ENCODE results near the gene CHD3.
"Not testable (repeated sequence)": the region's sequence is repeated elsewhere in the genome, so short reads cannot be mapped to it uniquely, and the experiment has no call there.

The CHD3 gene

DNA sequence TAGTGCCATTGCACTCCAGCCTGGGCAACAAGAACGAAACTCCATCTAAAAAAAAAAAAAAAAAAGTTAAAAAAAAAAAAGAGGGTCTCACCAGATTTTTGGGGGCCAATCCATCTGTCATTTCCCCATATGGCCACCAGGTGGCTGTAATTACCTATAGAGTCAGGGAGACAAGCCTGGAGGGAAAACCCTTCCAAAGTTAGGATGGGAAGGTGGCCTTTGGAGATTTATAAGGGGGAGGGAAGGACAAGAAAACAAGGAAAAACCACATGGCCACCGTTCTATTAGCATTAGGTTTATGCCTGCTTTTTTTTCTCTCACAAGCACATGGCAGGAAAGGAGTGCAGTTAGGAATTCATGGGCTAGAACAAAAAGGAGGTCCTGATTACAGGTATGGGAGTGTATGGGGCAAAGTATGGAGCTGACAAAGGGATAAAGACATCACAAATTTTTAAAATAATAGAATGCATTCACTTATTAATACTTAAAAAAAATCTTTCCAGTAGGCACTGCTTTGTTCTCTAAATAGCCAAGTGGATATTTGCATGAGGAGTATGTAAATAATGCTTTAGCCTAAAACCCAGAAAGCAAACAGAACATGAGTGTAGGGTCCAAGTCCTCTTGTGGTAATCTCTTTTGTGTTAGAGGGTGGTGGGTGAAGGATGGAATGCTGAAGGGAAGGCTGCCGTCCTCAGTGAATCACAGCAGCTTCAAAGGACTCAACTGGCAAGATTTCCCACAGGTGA, 25.7 kb upstream of the CHD3 start:
- DNase-seq (ENCODE audit: low read depth, low spot score): no peak
- H3K27ac ChIP-seq: peak overlapping the region; percentile 5

DNA sequence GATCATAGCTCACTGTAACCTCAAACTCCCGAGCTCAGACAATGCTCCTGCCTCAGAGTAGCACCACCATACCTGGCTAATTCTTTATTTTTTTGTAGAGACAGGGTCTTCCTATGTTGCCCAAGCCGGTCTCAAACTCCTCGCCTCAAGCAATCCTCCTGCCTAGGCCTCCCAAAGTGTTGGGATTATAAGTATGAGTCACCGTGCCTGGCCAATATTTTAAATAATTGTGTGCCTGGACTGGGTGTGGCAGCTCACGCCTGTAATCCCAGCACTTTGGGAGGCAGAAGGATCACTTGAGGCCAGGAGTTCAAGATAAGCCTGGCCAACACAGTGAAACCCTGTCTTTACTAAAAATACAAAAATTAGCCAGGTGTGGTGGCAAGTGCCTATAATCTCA, 24.2 kb upstream of the CHD3 start:
- DNase-seq (ENCODE audit: low read depth, low spot score); H3K27ac ChIP-seq: not testable (repeated sequence)

DNA sequence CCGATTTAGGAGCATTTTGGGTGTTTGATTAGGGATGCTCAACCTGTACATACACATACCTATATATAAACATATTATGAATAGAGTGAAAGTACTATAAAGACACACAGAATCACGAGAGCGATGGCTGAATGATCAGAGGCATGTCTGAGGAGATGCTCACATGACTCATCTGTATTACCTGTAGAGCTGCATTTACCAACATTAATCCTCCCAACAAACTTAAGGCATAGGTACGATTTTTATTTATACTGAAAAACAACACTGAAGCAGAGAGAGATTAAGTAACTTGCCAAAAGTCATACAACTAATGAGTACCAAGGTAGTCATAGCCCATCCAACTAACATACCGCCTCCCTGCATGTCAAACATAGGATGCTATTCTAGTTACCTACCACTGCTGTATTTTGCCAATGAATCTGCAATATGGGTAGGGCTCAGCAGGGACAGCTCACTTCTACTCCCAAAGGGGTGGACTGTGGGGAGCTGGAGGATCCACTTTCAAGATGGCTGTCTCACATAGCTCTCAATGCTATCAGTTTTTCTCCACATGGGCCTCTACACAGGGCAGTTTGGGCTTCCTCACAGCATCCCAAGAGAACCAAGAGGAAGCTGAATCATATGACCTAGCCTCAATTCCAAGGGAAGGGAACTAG, 23.5 kb upstream of the CHD3 start:
- no peak for DNase-seq (ENCODE audit: low read depth, low spot score)
- H3K27ac ChIP-seq: no peak overlapping the region

GRCh38 chr17:7867881-7868329, 20.7 kb upstream of the CHD3 start:
- peak overlapping the region; percentile 46 for H3K27ac ChIP-seq
- no peak for DNase-seq (ENCODE audit: low read depth, low spot score)

- H3K27ac ChIP-seq: no peak overlapping the region
- no peak for DNase-seq (ENCODE audit: low read depth, low spot score)
These were observed 15.5 kb upstream of the CHD3 start for GRCh38 chr17:7873051-7873450.

DNA sequence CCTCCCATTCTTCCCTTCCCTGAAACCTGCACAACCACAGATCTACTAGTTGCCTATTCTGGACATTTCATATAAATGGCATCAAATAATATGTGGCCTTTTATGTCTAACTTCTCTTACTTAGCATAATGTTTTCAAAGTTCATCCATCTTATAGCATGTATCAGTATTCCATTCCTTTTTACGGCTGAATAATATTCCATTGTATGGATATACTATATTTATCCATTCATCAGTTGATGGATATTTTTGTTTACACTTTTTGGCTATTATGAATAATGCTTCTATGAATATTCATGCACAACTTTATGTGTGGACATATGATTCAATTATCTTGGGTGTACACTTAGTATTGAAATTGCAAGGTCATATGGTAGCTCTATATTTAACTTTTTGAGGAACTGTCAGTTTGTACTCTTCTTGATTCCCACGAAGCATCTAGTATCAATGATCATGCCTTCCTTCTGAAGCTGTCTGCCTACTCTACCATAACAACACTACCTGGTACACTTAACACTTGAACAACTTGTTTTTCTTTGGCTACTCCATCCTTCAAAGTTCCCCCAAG, 12.7 kb upstream of the CHD3 start:
- H3K27ac ChIP-seq: no peak overlapping the region
- DNase-seq (ENCODE audit: low read depth, low spot score): no peak

DNA sequence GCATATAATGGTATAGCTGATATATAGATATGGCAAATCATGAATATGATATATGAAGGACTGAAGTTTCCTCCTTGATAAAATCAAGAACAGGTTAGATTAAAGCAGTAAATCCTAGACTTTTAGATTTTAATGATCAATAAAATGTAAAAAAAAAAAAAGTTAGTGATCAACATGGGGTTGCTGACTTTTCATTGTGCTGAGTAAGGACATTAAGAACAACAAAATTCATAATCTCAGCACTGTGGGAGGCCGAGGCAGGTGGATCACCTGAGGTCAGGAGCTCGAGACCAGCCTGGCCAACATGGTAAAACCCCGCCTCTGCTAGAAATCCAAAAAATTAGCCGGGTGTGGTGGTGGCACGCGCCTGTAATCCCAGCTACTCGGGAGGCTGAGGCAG, 10.4 kb upstream of the CHD3 start:
- DNase-seq (ENCODE audit: low read depth, low spot score): no peak
- H3K27ac ChIP-seq: no peak overlapping the region

DNA sequence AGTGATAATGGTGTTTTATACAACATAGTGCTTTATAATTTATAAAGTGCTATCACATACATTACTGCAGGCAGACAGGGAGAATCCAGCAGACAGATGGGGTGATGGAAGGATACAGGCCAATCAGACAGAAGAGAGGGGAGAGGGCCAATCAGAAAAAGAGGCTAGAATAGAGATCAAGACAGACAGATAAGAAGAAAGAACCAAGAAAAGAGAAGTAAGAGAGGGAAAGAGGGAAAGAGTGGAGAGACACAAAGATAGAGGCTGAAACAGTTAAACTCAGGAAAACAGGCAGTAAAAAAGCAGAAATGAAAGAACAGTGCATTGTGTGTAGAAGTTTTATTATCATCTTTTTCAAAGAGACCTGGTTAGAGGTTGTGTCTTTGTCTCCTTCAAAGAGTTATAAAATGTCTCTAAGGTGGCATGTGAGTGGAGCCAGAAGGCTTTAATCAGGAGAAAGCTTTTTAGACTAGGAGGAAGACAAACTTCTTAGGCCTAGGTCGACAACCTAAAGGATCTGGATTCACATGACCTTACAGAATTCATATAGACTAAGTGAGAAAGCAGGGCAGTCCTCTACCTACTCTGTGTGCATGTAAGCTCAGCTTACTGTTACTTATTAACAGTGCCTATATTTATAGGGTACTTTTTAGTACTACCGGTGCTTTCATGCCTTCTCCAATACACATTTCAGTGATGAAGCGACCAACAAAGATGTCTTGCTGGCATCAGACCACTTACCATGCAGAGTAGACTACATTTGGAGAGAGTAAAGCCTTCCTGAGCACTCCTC, 8.3 kb upstream of the CHD3 start:
- no peak overlapping the region for H3K27ac ChIP-seq
- no peak for DNase-seq (ENCODE audit: low read depth, low spot score)

- DNase-seq (ENCODE audit: low read depth, low spot score): no peak
- H3K27ac ChIP-seq: no peak overlapping the region
These were observed 7.1 kb upstream of the CHD3 start for GRCh38 chr17:7881276-7882054.

DNA sequence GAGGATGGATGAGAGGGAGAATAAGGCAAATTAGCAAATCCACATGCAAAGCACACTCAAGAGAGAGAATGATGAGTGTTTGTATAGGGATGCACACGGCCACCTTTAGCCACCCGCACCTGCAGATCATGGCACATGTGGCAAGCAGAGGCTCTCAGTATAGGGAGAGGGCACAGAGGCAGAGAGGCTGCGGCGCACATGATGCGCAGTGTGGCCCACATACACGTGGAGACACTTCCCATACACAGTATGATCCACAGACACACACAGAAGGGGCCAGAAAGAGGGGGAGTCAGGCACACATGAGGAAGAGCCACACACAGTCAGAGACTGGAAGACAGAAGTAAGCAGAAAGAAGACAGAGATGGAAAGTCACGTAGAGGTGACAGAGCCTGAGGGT, 6.5 kb upstream of the CHD3 start:
- H3K27ac ChIP-seq: no peak overlapping the region
- no peak for DNase-seq (ENCODE audit: low read depth, low spot score)

GRCh38 chr17:7882629-7883028, 6.0 kb upstream of the CHD3 start:
- no peak overlapping the region for H3K27ac ChIP-seq
- no peak for DNase-seq (ENCODE audit: low read depth, low spot score)

DNA sequence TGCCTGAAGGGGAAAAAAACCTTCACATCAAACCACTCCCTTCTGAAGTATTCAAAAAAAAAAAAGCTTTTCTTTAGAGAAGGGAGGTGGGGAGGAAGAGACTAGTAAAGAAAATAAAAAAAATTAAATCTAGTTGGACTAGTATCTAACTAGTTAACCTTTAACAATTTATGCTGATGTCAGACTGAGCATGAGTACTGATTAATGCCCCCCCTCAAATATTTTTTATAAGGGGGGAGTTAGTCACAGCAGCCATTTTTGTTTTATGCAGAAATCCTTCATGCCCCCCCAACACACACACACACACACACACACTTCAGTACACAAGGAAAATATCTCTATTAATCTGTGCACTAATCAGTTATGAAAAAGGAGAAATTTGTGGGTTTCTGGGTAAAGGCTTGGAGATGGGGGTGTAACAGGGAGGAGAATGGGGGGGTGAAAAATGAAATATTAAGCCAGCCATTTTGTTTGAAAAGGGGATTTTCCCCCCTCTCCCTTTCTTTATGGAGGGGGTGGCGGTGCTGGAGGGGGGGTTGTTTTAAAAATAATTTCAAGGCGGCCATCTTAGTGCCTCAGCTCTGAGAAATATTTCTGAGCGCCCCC, 4.7 kb upstream of the CHD3 start:
- no peak for DNase-seq (ENCODE audit: low read depth, low spot score)
- H3K27ac ChIP-seq: peak overlapping the region; percentile 48

DNA sequence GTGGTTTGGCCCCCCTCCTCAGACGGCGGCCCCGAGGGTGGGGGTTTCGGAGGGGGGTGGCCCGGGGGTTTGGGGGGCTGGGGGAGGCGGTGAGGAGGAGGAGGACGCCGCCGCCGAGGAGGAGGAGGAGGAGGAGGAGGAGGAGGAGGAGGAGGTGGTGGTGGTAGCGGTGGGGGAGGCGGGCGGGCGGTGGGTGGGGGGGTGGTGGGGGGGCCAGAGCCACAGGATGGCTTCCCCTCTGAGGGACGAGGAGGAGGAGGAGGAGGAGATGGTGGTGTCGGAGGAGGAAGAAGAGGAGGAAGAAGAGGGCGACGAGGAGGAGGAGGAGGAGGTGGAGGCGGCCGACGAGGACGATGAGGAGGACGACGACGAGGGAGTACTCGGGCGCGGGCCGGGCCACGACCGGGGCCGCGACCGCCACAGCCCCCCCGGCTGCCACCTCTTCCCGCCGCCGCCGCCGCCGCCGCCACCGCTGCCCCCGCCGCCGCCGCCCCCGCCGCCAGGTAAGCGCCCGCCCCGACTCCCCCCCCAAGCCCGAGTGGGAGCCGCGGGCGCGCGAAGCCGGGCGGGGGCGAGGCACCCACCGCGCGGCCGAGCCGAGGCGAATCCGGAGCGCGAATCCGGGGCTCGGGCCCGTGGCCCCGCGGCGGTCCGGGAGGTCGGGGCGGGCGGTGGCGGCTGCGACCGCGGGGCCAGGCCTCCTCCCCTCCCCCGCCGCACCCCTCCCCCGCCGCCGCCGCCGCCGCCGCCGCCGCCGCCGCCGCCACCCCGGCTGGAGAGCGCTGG, 3.8 kb upstream of the CHD3 start:
- DNase-seq (ENCODE audit: low read depth, low spot score): no peak
- peak overlapping the region; percentile 95 for H3K27ac ChIP-seq

- DNase-seq (ENCODE audit: low read depth, low spot score): no peak
- H3K27ac ChIP-seq: peak overlapping the region; percentile 95
These were observed 3.0 kb upstream of the CHD3 start for GRCh38 chr17:7885367-7886226.

DNA sequence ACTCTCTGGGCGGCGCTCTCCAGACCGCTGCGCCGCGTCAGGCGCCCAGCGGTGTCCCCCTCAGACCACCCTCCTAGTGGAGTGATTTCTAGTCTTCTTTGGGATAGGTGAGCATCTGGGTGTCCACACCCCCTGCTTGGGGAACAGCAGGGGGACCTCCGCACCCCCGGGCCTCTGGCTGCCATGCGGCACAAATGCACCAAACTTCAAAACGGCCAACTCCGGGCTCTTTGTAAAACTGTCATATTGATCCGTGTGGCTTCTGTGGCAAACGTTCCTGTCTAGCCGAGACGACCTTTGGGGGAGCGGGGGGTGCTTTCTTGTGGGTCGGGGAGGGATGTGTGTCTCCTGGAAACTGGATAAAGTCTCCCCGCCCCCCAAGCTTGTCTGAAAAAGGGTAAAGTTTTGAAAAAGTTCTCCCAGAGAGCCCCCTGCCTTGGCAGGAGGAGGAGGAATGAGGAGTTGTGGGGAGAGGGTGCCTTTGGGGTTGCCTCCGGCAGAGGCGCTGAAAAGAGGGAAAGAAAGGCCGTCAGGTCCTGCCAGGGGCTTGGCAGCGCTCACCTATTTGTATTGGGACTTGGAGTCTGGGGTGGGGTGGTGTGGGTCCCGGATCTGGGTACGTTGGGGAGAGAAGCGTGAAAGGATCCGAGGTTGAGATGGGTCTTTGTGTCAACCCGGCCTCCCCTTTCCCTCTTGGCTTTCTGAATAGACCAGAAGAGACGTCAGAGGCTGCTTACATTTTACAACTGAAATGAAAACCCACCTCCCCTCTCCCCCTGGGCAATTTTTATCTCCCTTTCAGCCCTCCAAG, 2.2 kb upstream of the CHD3 start:
- no peak for DNase-seq (ENCODE audit: low read depth, low spot score)

GRCh38 chr17:7887038-7887481, 1.5 kb upstream of the CHD3 start:
- DNase-seq (ENCODE audit: low read depth, low spot score): no peak
- H3K27ac ChIP-seq: peak overlapping the region; percentile 95

More for the DNA sequence above, 2.2 kb upstream of the CHD3 start:
- H3K27ac ChIP-seq: peak overlapping the region; percentile 95

Measured in epithelial cell of prostate (primary cell).